GM19238 (cell line): Measurements from ENCODE around the gene BRME1.

Source experiments
- DNase-seq: peaks from one replicate; pipeline ENCODE4 v3.0.0; 2011; ENCODE audit warnings: low spot score; ENCODE audit not compliant: insufficient read length

The BRME1 gene

GRCh38 chr19:13888281-13888680 is 17.6 kb downstream of the BRME1 start:
- DNase-seq = no peak

DNA sequence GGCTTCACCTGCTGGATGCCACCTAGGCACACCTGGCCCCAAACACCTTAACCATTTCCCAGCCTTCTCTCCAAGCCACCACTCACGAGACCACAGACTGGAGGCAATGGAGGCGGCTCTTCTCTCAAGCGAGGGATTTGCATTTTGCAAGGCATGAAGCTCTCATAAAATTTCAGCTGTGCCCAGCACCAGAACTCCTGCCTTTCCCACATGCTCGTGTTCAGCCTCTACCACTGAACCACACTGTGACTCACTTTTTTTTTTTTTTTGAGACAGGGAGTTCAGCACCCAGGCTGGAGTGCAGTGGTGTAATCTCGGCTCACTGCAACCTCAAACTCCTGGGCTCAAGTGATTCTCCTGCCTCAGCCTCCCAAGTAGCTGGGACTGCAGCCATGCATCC is 18.4 kb downstream of the BRME1 start:
- DNase-seq = no peak

DNA sequence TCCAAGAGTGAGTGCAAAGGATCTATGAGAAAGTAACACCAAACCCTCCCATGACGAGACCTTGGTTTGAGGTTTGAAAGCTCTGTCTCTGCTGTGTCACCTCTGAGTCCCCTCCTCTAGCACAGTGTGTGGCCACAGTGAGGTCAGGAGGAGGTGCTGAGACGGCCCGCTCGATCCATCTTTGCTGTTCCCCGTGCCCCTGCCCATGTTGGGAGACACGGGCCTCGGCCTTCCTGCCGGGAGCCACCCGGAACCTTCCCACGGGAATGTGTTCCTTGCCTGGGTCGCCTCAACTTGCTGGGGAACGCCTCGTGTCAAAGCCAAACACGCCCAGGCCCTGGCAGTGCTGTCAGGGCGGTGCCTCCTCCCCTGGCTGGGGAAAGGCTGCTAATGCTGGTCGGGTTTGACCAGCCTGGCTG is 18.9 kb downstream of the BRME1 start:
- no peak for DNase-seq

DNA sequence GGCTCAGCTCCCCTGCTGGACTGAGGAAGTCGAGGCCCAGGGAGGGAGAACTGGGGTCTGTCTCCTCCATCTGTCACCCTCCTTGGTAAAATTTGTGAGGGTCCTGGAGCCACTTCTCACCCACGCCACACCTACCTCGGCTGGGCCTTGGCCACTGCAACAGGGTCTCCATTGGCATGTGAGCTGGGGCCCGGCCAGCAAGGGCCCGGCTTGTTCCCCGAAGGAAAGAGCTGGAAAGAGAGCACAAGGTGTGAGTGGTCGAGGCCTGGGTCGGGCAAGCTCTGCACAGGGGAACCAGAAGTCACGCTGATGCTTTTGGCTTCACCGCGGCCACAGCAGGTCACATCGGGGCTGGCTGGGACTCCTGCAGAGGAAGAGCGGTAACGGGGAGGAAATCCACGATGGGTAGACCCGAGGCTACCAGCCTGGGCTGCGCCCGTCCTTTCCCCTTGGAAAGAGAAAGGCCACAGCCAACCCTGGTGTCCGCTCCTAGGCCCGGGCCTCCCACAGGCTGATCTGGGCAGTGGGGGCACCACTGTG is 20.0 kb downstream of the BRME1 start:
- DNase-seq = no peak

- no peak for DNase-seq
Observed at GRCh38 chr19:13884726-13885591, 21.0 kb downstream of the BRME1 start.

GRCh38 chr19:13883516-13884064 is 22.3 kb downstream of the BRME1 start:
- DNase-seq = no peak

- DNase-seq = no peak
Observed at GRCh38 chr19:13882836-13883235, 23.1 kb downstream of the BRME1 start.

DNA sequence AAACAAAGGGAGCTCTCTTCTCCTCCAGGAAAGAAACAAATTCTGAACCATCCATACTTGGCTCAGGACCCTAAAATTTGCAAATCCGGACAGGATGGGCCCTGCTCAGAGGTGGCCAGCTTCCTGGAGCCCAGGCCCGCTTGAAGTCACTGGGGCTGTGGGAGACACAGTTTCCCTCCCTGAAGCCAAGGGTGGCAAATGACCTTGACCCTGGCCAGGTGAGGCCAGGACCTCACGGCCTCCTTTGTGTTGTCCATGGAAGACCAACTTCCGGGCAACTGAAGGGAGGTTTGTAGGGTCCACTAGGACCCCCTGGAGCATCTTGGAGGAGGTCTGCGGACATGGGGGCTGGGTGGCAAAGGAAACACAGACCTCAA is 23.5 kb downstream of the BRME1 start:
- no peak for DNase-seq

DNA sequence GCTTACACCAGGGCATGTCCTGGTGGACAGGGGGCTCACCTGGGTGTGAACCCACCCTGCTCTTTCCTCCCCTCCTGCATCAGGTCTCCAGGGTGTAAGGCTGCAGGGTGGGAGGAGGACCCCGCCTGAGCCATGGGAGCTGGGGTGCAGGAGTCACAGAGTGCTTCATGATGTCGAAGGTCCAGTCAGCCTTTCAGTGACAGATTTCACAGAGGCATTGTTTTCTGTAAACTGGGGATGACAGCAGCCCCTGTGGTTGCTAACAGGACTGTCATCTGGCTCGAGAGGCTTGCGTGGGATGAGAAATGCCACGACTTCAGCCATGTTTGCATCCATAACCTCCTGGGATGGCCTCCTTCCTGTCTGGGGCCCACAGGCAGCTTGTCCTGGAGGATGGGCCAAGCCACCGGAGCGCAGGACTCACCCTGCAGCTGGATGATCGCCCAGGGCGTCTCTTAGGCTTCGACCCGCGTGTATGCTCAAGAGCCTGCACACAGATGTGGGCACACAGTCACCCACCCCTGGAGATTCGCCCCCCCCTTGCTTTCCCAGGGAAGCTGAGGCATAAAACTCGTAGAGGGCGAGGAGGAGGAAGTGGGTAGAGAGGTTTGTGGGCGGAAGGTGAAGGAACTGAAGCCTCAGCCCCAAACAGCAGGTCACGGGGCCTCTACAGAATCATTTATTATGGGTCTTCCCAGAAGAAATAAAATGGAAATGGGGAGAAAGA is 24.1 kb downstream of the BRME1 start:
- no peak for DNase-seq

- DNase-seq = no peak
Observed at GRCh38 chr19:13881251-13881691, 24.6 kb downstream of the BRME1 start.

- peak; percentile 98 for DNase-seq
Observed at GRCh38 chr19:13880059-13881043, 25.6 kb downstream of the BRME1 start.

- DNase-seq = no peak
Observed at GRCh38 chr19:13877303-13877702, 28.6 kb downstream of the BRME1 start.

GRCh38 chr19:13876834-13877233 is 29.1 kb downstream of the BRME1 start, which contains the start of gene NANOS3:
TSS of gene NANOS3 (plus strand) at chr19:13877134. CDS start at chr19:13877249, 115 bp downstream.
- DNase-seq = no peak

DNA sequence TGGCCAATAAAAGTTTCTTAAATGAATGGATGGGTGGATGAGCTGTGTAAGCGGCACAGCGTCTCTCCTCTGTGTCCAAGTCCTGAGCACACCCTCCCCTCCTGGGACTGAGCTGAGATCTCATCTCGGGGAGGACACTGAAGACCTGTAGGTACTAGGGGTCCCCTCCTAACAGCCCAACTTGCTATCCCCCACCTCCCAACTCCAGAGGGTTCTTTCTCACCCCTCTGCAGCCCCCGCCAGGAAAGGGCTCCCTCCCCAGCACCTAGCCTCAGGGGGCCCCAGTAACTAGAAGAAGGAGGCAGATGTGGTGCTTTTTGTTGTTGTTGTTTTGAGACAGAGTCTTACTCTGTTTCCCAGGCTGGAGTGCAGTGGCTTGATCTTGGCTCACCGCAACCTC is 30.1 kb downstream of the BRME1 start:
- DNase-seq = no peak

DNA sequence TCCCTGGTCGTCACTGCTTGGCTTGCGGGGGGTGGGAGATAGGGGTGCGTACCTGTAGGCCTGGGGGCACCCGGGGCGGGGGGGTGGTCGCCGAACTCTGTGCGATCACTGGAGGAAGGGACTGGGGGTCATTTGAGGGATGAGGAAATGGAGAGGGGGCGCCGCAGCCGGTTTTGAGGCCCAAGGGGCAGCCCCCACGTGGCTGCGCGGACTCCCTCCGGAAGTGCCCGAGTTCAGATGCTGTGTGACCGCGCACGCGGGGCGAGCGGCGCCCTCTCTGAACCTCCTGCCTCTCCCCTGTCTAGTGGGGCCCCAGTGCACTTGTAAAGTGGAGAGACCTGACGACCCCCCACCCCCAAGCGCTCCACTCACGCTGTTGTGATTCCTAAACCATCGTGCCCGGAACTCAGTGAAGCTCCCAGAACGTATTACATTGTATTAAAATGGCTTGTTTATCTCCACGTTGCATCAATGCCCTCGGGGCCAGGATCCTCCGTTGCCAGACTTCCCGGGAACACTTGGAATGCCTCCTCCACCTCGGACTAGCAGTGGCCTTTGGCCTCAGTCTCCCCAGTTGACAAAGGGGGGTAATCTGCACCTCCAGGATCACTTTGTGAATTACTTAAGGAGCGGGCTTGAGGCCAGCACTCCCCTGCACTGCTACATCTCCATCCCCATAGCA is 31.9 kb downstream of the BRME1 start:
- no peak for DNase-seq

DNA sequence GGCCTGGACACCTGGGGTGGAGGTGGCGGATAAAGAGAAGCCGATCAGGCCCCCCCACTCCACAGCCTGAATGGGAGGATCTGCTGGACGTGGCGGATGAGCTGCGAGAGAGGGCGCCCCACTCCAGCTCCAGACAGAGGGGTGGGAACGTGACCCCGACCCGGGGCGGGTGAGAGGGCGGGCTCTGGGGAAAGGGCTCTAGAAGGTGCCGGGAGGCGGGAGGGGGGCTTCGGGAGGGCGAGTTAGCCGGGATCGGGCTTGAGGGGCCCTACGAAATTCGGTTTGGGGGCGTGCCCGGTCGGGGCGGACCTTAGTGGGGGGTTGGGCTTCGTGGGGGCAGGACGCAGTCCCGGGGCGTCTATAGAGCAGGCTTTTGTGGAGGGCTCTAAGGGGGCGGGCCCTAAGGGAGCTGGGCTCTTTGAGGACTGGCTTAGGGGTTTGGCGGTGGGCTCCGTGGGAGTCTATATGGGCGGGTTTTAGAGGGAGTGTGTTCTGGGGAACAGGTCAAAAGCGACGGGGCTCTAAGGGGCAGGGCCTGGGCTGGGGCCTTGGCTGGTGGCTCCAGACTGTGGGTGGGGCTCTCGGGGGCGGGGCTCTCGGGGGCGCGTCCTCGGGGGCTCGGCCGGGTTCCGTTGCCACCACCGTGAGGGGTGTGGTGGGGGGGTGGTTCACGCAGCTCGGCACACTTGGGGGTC is 33.1 kb downstream of the BRME1 start:
- no peak for DNase-seq

- no peak for DNase-seq
Observed at GRCh38 chr19:13872339-13872694, 33.6 kb downstream of the BRME1 start.

GRCh38 chr19:13870873-13871272 is 35.0 kb downstream of the BRME1 start:
- DNase-seq = no peak

- no peak for DNase-seq
Observed at GRCh38 chr19:13869281-13869680, 36.6 kb downstream of the BRME1 start.

- DNase-seq = no peak
Observed at GRCh38 chr19:13868663-13869062, 37.3 kb downstream of the BRME1 start.
